HepG2 (cell line): ENCODE measurements around the gene TMPO. TPM values are rescaled to one million over a fixed set of nuclear protein-coding genes. Genes with fewer than 3 reads are reported as not detected.
A peak's percentile ranks its signal among the peaks of the same experiment; 100 is the strongest.

Experiments
- ATAC-seq: fragments of 200-7000 bp; cut with Tn5 transposase; 3 replicates; pipeline ENCODE4 v1.9.1; 2020; ENCODE audit warnings: mild to moderate bottlenecking, moderate library complexity
- BruUV-seq: library from RNA; stranded (reverse); fragments of 400-500 nt; replicated peaks from 2 replicates; lab custom pipeline; 2021; lab: Mats Ljungman, UMichigan
- CTCF ChIA-PET: fragments of 300-600 bp; formaldehyde crosslinking; extraction: SDS; loops from one replicate; lab custom pipeline; 2021; ENCODE audit warnings: low total read pairs, inconsistent platforms, low intra/inter-chr PET ratio; lab: Yijun Ruan, JAX
- POLR2A ChIA-PET: fragments of 350-600 bp; sonication (Branson Sonifier 250); formaldehyde crosslinking; loops from one replicate; lab custom pipeline; 2020; ENCODE audit warnings: antibody characterized with exemption, inconsistent platforms; lab: Yijun Ruan, JAX
- DNase-seq: peaks from one replicate; pipeline ENCODE4 v3.0.0-alpha.2; 2015; ENCODE audit warnings: low spot score
- FAIRE-seq: peaks from 3 replicates; lab custom pipeline; 2011; peaks lifted over from hg19 to GRCh38; lab: Jason Lieb, UNC
- H2AFZ ChIP-seq: one replicate; pipeline ENCODE4 v1.6.1; 2011; ENCODE audit warnings: low read length, inconsistent platforms
- H3K27ac ChIP-seq: fragments of 300-600 bp; 3 replicates; pipeline ENCODE4 v1.8.0; 2011; ENCODE audit warnings: mixed run types, mild to moderate bottlenecking, mixed read lengths, low read length, inconsistent platforms; ENCODE audit not compliant: insufficient read depth; ENCODE audit errors: extremely low read length
- H3K27me3 ChIP-seq, 2 experiments: fragments of 200-600 bp in 1 of 2; 2 replicates in 1 of 2; 3 replicates in 1 of 2; pipeline versions ENCODE4 v1.6.0 to v1.8.0; 2011; ENCODE audit warnings: low read length in 2 of 2, mild to moderate bottlenecking in 2 of 2, moderate library complexity in 2 of 2, inconsistent platforms in 1 of 2; ENCODE audit not compliant: insufficient read depth in 2 of 2, control insufficient read depth in 1 of 2
- H3K36me3 ChIP-seq, 2 experiments: fragments of 200-600 bp in 1 of 2; replicated peaks in 1 of 2; 2 replicates in 1 of 2; 3 replicates in 1 of 2; pipeline versions ENCODE4 v1.5.1 to v1.8.0; 2011; ENCODE audit warnings: low read length in 2 of 2, inconsistent platforms in 1 of 2; ENCODE audit not compliant: insufficient read depth in 2 of 2, control insufficient read depth in 1 of 2
- H3K4me1 ChIP-seq: 2 replicates; pipeline ENCODE4 v1.5.1; 2012; ENCODE audit warnings: low read length, inconsistent platforms; ENCODE audit not compliant: insufficient read depth
- H3K4me2 ChIP-seq: 2 replicates; pipeline ENCODE4 v1.6.0; 2011; ENCODE audit warnings: low read depth, low read length, inconsistent platforms
- H3K4me3 ChIP-seq, 3 experiments: fragments of 200-600 bp in 1 of 3; sonication (generic), shearing (Covaris generic) in 1 of 3; replicated peaks in 1 of 3; 2 replicates each; pipeline ENCODE4 v1.5.1; 2011 to 2016; ENCODE audit warnings: low read length in 3 of 3, inconsistent platforms in 2 of 3, low read depth in 2 of 3, mild to moderate bottlenecking in 2 of 3, control low read depth in 1 of 3, mixed read lengths in 1 of 3; ENCODE audit not compliant: insufficient read depth in 1 of 3
- H3K79me2 ChIP-seq: one replicate; pipeline ENCODE4 v1.6.1; 2011; ENCODE audit warnings: low read length, inconsistent platforms; ENCODE audit not compliant: insufficient read depth
- H3K9ac ChIP-seq: 2 replicates; pipeline ENCODE4 v1.6.0; 2011; ENCODE audit warnings: mild to moderate bottlenecking, low read depth, low read length, inconsistent platforms; ENCODE audit not compliant: insufficient read depth
- H3K9me3 ChIP-seq: 2 replicates; pipeline ENCODE4 v1.5.1; 2012; ENCODE audit warnings: mild to moderate bottlenecking, low read length
- H4K20me1 ChIP-seq: 2 replicates; pipeline ENCODE4 v1.6.0; 2011; ENCODE audit warnings: inconsistent platforms, mild to moderate bottlenecking, low read length, moderate library complexity; ENCODE audit not compliant: insufficient read depth
- ATF6 ChIP-seq: sonication (generic); formaldehyde crosslinking; conservative IDR thresholded peaks from 2 replicates; pipeline ENCODE4 v1.4.0; 2020; ENCODE audit warnings: missing genetic modification reagents
- CTCF ChIP-seq: sonication (generic); formaldehyde crosslinking; IDR thresholded peaks from 2 replicates; pipeline ENCODE4 v1.5.0; 2020; ENCODE audit warnings: mild to moderate bottlenecking, missing genetic modification reagents, moderate library complexity
- GABPA ChIP-seq, 2 experiments: IDR thresholded peaks; 2 replicates each; pipeline ENCODE4 v1.6.1; 2011 to 2016; ENCODE audit warnings: low read depth in 2 of 2, low read length in 1 of 2, missing biosample characterization in 1 of 2, missing genetic modification characterization in 1 of 2
- GTF3A ChIP-seq: sonication (generic); formaldehyde crosslinking; conservative IDR thresholded peaks from 2 replicates; pipeline ENCODE4 v1.4.0; 2020; ENCODE audit warnings: mild to moderate bottlenecking, missing genetic modification reagents
- HMGXB3 ChIP-seq: sonication (generic); formaldehyde crosslinking; IDR thresholded peaks from 2 replicates; pipeline ENCODE4 v1.4.0; 2020; ENCODE audit warnings: missing genetic modification reagents, borderline replicate concordance
- KLF13 ChIP-seq: sonication (generic); formaldehyde crosslinking; IDR thresholded peaks from 2 replicates; pipeline ENCODE4 v1.4.0; 2020; ENCODE audit warnings: mild to moderate bottlenecking, missing genetic modification reagents
- MTA1 ChIP-seq: sonication (generic); formaldehyde crosslinking; IDR thresholded peaks from 2 replicates; pipeline ENCODE4 v1.4.0; 2020; ENCODE audit warnings: missing genetic modification reagents, mild to moderate bottlenecking, borderline replicate concordance
- NFE2L1 ChIP-seq: sonication (generic); formaldehyde crosslinking; IDR thresholded peaks from 2 replicates; pipeline ENCODE4 v1.4.0; 2020; ENCODE audit warnings: missing genetic modification reagents, mild to moderate bottlenecking, borderline replicate concordance
- RARA ChIP-seq: IDR thresholded peaks from 2 replicates; pipeline ENCODE4 v1.6.1; 2016; ENCODE audit warnings: missing genetic modification reagents, missing compliant biosample characterization
- ZFP62 ChIP-seq: sonication (generic); formaldehyde crosslinking; IDR thresholded peaks from 2 replicates; pipeline ENCODE4 v1.4.0; 2020; ENCODE audit warnings: missing genetic modification reagents
- ZFY ChIP-seq: sonication (generic); formaldehyde crosslinking; IDR thresholded peaks from 2 replicates; pipeline ENCODE4 v1.4.0; 2020; ENCODE audit warnings: missing genetic modification reagents
- ZNF333 ChIP-seq: sonication (generic); formaldehyde crosslinking; IDR thresholded peaks from 2 replicates; pipeline ENCODE4 v1.4.0; 2020; ENCODE audit warnings: mild to moderate bottlenecking, missing genetic modification reagents, borderline replicate concordance
- ZNF343 ChIP-seq: sonication (generic); formaldehyde crosslinking; IDR thresholded peaks from 2 replicates; pipeline ENCODE4 v1.4.0; 2020; ENCODE audit warnings: mild to moderate bottlenecking, missing genetic modification reagents
- ZNF468 ChIP-seq: sonication (generic); formaldehyde crosslinking; IDR thresholded peaks from 2 replicates; pipeline ENCODE4 v1.8.0; 2022; ENCODE audit warnings: mild to moderate bottlenecking, moderate library complexity, missing genetic modification reagents
- ZNF576 ChIP-seq: sonication (generic); formaldehyde crosslinking; IDR thresholded peaks from 2 replicates; pipeline ENCODE4 v1.4.0; 2020; ENCODE audit warnings: mild to moderate bottlenecking, missing genetic modification reagents
- ZNF780A ChIP-seq: sonication (generic); formaldehyde crosslinking; IDR thresholded peaks from 2 replicates; pipeline ENCODE4 v1.8.0; 2022; ENCODE audit warnings: mild to moderate bottlenecking, missing genetic modification reagents, moderate library complexity
- WGBS: methylation state at CpG from one replicate; pipeline ENCODE4 v1.1.6; 2017; ENCODE audit warnings: low lambda C conversion rate; 5-methylcytosine and 5-hydroxymethylcytosine counted together
- in situ Hi-C: cut with HindIII; loops from 2 replicates; pipeline ENCODE4 v1.10.0; 2017; ENCODE audit warnings: low pct_unique_long_range_greater_than_20kb; ENCODE audit not compliant: extremely low pct_ligation_motif_present
- intact Hi-C: fragments of 100-400 bp; cut with micrococcal nuclease; formaldehyde crosslinking; loops from one replicate; pipeline ENCODE4 v1.10.0; 2022; ENCODE audit not compliant: unreplicated experiment
- polyA plus RNA-seq, 8 experiments: library from polyadenylated mRNA; depleted of rRNA in 3 of 8; stranded (reverse) in 7 of 8; unstranded in 1 of 8; fragments of >200 nt; fragmentation: Illumina TruSeq in 4 of 8; extraction: Trizol in 4 of 8; gene quantifications; 2 replicates each; pipeline versions ENCODE4 v1.2.1 to v1.2.3, GENCODE V29; 2011 to 2016; ENCODE audit warnings: low read depth in 4 of 8, missing spikeins in 1 of 8, mixed read lengths in 1 of 8; ENCODE audit not compliant: insufficient read depth in 1 of 8
- total RNA-seq, 5 experiments: library from RNA; depleted of rRNA; stranded (reverse); fragments of >200 nt; fragmentation: Illumina TruSeq; extraction: Trizol; gene quantifications; 2 replicates each; pipeline ENCODE4 v1.2.3, GENCODE V29; 2016; ENCODE audit warnings: low read depth in 1 of 5

The TMPO gene
- total and polyA plus RNA-seq, 2 of the 13 experiments (the other 11 are each of a cell fraction or from before 2014, with no cell fraction given): 24.2 to 167 TPM

- no TSS peak for BruUV-seq
- peaks cover under 1 to 3% of the 10 kb centered on the region in 2 experiments; a peak in 2 of 5 replicates for H3K36me3 ChIP-seq
- ChIA-PET POLR2A (interaction anchor here (1.0 to 1.2 kb wide), 2 partner anchors 13 to 24 kb away, joined by 3 to 4 read pairs; no protein-coding TSS in a partner anchor), CTCF (no interaction called here)
- peak overlapping the region; percentile 43 for H3K4me2 ChIP-seq
- peak overlapping the region; percentile 37 for H2AFZ ChIP-seq
- H3K9me3 ChIP-seq: no peaks in the 10 kb centered on the region
- ATAC-seq (peak; percentile 13), FAIRE-seq (no peak), DNase-seq (peak; percentile 31)
- WGBS: 34% methylated on average over 4 of the region's 4 CpGs
- H3K4me1 ChIP-seq: peaks cover 42% of the 10 kb centered on the region
- H3K79me2 ChIP-seq: peaks cover 27% of the 10 kb centered on the region
- 0 out of 2 replicates have a peak overlapping the region, but pooled peaks have one; percentile 5 for H3K9ac ChIP-seq
- in situ Hi-C loops (no loop called here), intact Hi-C loops (loop anchor here (1.0 to 5.0 kb wide), 3 partner anchors 13 to 89 kb away; partner anchors contain the start of gene TMPO)
- H3K27me3 ChIP-seq: no peaks in the 10 kb centered on the region; a peak in 1 of 5 replicates
- H3K4me3 ChIP-seq: peak overlapping the region in 1 of 3 experiments; percentile 11; a peak in 1 of 6 replicates
- no peak overlapping the region for H3K27ac ChIP-seq
- H4K20me1 ChIP-seq: peaks cover 19% of the 10 kb centered on the region
- TF ChIP-seq RARA (CRISPR knock-in tag) (no peak), GTF3A (CRISPR knock-in tag) (no peak), NFE2L1 (no peak), ZNF780A (CRISPR knock-in tag) (no peak), ZNF333 (CRISPR knock-in tag) (no peak), ZFP62 (CRISPR knock-in tag) (no peak), GABPA (IDR thresholded peaks at IDR 0.05; ENCODE audit: low read depth, low read length) (no peak), GABPA (CRISPR knock-in tag; IDR thresholded peaks at IDR 0.05; ENCODE audit: low read depth) (no peak), ZNF576 (no peak), ZNF343 (CRISPR knock-in tag) (no peak), HMGXB3 (CRISPR knock-in tag) (no peak), ZNF468 (CRISPR knock-in tag) (no peak), KLF13 (CRISPR knock-in tag) (no peak), ZFY (CRISPR knock-in tag) (0 out of 2 replicates have a peak, but pooled peaks have one; percentile 12), MTA1 (no peak), ATF6 (CRISPR knock-in tag) (no peak), CTCF (CRISPR knock-in tag) (0 out of 2 replicates have a peak, but pooled peaks have one; percentile 29)
Observed at GRCh38 chr12:98591209-98591608, 75.8 kb downstream of the TMPO start.
